EL (cell line): ENCODE results near the gene CNTNAP3B.
"Not testable (repeated sequence)": the region's sequence is repeated elsewhere in the genome, so short reads cannot be mapped to it uniquely, and the experiment has no call there.

Source experiments
- DNase-seq: peaks from one replicate; pipeline ENCODE4 v3.0.0-alpha.2; 2016

CNTNAP3B gene

DNA sequence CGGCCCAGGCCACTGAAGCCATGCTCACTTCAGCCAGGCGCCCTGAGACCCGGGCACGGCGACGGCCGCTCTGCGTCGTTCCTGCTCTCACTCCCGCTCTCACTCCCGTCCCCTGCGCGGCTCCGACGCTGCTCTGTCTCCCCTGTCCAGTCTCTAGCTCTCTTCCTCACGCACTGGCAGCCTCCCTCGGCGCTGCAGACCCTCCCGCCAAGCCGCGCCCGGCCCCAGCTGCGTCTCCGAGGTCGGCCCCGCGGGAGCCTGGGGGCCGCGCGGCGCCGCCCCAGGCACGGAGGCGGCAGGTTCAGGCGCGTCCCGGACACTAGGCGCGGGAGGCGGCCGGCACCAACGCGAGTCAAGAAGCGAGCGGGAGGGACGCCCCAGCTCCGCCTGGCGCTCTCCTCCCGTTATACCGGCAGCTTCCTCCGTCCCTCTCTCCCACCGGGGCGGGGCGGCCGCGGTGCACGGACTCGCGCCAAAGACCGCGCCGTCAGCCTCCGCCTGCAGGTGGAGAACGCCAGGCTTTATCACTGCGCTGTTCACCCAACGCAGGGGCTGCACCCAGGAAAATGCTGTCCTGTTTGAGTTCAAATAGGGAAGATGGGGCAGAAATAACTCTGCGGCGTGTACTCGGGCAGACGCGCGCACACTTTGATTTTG, at the start of gene CNTNAP3B:
CNTNAP3B (minus strand) TSS at position 354 of the 657 bp plus-strand sequence; CDS start at position 22, 332 bp downstream.
- DNase-seq = not testable (repeated sequence)

DNA sequence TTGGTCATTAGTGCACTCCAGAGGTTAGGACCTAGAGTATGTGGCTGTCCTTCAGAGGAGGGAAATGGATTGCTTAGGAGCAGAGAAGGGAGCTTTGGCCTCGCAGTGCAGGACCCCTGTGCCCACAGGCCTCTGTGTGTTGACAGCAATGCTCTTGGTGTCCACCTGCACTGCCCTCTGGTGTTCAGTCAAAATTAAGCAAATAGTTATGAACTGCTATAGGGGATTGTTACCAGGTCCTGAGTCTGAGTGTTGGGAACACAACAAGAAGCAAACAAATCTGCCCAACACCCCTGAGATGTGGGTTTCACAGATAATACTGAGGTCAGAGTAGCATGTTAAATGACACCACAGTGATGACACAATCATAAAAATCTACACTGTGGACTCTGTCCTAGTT, 31.1 kb upstream of the CNTNAP3B start:
- DNase-seq = not testable (repeated sequence)

DNA sequence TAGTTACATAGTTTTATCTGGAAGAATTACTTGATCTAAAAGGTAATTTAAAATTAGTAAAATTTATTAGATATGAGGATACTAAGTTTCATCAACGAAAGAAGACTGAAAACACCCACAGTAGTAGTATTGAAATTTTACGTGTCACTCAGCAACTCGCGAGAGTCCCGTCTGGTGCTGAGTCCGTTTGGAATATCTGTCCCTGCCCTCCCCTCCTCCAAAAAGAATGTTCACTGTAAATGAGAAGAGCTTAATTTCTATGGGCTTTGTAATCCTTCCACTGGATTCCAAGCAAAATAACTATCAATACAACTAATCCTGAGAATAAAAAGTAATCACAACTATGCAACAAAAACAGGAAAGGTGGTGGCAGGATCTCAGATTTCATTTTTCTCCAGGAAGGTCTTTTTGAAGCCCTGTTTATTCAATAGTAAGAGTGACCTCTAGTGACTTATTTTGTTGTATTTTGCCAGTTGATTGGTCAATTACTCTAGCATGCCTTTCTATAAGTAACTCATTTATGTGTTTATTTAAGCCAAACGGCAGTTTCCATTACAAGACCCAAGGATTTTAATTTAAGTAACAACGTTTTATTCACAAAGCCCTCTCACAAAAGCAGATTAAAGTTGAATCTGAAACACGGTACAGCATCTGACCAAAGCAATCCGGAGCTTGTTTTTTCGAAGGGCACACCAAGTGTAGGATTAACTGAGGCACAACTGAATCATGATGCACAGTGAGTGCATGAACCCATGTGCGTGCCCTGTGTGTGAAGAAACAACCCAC, 2.0 kb downstream of the CNTNAP3B start:
- not testable (repeated sequence) for DNase-seq

DNA sequence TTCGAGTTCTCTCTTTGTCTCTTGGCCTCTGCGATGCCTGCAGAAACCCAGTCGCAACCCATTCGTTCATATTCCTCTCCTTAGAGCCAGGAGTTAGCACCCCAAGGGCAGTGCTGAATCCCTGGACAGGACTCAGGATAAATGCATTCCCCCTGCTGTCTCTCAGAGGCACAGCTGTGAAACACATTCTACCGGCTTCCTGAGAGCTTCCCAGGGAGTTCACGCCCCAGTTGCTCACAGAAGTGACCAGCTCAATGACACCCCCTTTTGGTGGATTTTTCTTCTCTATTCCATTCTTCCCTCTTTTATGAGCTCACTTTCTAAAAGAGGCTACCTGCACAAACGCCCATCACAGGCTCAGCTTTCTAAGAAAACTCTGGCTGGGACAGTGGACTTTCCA, 8.2 kb downstream of the CNTNAP3B start:
- not testable (repeated sequence) for DNase-seq

DNA sequence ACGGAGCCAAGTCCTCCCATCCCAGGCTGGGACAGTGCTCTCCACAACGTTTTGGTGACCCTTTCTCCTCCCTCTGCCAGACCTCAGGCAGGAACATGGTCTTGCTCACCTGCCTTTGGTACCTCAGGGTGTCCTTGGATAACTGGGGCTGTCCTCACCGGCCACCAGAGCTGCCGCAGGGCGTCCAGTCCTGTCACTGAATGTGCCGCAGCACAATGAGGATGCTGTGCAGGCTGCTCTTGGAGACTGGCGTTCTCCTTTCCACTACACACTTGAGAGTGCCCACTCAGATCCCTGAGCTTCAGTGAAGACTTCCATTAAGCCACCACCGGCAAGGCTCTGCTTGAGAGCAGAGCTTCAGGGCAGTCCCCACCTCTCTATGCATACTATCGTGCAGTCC, 33.3 kb downstream of the CNTNAP3B start:
- not testable (repeated sequence) for DNase-seq

DNA sequence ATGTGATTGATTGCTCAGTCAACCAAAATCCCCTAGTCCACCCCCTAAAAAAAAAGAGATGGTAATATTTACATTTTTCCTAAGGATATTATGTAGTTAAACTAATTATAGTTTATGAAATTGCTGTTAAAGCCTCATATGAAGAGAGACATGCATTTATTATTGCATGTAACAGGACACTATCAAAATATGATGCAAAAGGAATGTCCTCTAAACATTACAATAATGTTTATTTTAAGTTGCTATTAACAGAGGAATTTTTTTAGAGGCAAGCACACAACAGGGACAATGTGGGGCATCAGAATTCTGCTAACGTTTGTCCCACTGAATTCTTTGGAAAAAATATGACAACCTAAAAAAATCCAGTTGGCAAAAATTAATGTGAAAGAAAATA, 44.7 kb downstream of the CNTNAP3B start:
- DNase-seq = not testable (repeated sequence)

DNA sequence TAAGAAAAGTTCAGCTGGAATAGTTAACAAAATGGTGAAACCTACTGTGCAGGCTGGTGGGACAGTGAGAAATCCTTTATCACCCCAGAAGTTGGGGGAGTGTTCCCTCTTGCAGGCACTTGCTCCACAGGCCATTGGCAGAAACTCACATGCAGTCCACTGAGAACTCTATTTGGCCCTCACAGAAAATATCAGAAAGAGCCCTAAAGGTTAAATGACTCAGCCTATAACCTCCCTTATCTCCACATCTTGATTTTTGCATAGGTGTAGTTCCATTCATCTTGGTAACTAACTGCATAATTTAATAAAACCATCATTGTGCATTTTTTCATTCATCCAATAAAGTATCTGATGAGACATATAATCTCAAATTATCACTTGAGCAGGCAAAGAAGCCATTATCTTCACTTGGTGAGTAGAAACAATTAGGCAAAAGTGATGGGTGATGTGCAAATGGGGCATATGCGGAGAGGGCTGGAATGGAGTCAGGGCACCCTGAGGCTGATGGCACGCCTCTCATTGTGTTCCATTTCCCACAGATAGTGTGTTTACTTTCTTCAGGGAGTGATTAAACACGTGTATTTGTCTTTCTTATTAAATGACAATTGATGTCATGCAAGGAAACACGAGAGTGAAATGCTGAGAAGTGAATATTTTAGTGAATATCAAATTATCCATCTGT, 45.2 kb downstream of the CNTNAP3B start:
- DNase-seq = not testable (repeated sequence)

DNA sequence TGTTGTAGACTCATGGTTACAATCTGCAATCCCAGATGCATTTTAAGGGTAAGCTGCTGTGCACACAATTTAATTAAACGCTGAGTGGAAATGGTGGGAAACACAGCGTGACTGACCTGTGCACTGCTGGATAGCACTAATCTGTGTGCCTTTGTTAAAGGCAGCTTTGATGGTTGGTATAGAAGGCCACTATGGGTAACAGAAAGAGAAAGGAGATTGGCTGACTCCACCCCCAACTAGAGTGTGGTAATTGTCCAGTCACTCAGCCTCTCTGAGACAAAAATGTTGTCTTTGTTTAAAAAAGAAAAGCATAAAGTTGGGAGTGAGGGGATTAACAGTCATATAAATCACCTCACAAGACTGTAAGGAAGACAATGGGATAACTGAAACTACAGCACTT, 48.9 kb downstream of the CNTNAP3B start:
- not testable (repeated sequence) for DNase-seq

DNA sequence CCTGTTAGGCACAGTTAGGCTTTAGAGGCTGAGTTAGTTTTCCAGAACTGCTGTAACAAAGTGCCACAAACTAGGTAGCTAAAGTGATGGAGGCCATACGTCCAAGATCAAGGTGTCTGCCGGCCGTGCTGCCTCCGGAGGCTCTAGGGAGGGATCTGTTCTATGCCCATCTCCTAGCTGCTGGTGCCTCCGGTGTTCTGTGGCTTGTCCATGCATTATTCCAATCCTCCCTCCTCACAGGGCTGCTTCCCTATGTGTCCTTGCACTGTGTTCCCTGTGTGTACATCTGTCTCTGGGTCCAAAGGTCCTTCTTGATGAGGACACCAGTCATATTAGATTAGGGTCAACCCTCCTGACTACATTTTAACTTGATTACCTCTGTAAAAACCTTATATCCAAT, 54.4 kb downstream of the CNTNAP3B start:
- DNase-seq = not testable (repeated sequence)

DNA sequence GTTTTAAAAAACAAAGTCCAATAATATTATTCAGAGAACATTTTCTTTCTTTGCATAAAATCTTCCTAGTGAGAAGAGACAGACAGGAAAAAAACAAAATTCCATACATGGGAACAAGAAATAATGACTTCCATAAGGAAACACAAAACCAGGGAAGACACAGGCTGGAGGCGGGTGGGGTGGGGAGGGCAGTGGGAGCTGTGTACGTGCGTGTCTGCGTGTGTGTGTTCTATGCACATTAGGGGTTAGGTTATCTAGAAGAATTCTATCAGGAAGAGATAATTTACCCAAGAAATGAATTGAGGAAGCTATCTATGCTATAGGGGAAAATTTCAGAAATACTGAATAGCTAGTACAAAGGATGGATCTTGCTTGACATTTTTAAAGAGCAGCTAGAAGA, 58.2 kb downstream of the CNTNAP3B start:
- DNase-seq = not testable (repeated sequence)

DNA sequence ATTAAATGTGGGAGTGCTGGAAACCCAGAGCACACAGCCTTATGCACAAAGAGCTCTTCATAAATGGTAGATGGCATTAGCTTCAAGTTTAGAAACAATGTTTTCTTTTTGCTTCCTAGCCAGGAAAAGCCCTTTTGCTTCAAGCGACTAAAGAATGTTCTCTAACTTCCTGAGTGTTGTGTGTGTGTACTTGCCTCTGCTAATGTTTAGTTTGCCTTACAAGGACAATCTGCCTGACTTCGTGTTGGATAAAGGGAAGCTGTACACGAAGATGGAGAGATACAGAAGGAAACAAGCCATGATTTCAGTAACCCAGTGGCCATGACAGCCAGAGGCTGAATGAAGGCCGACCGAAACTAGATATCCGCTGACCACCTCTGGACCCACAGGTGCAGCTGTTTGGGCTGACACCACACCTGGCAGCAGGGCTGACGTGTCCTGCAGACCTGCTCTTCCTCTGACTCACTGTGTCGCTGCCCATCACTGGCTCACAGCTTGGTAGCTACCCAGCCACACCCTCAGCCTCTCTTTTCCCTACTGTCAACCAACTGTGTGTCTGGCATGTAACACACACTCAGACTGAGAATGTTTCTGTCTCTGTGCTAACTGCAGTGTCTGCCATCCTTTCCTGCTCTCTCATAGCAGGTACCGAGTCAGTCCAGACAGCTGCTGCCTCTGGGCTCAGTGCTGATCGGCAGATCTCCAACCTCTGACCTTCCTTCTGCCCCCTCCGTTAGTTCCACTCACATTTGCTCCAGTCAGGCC, 59.0 kb downstream of the CNTNAP3B start:
- not testable (repeated sequence) for DNase-seq

DNA sequence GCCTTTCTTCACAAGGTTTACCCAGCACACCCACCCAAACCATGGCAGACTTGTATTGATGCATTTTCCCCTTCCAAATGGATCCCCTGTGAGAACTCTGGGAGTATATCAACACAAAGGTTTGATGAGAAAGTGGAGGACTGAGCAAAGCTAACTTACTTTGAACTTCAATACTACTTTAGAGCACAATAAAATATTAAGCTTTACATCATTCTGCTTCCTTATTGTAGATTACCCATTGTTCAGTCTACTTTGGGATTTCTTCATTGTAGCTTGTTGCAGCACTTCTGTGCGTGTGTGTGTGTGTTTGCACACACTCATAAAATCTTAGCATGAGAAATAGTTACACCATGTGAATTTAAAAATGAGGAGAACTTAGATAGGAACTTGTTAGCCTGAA, 75.4 kb downstream of the CNTNAP3B start:
- not testable (repeated sequence) for DNase-seq

DNA sequence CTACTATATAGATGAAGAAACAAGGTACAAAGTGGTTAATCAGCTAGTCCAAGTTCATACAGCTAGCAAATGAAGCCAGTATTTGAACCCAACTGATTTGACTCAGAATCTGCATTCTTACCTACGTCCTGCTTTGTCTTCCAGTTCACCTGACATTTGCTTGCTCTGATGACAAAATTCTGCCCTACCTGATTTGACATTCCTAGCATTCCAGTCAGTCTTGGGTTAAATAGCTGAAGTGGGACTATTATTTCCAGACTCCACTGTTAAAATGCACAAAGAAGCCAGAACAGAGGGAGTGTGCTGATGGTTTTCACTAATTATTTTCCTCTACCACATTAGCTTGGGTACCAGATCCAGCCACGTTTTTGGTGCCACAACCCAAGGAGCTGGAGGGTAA, 78.5 kb downstream of the CNTNAP3B start:
- DNase-seq = not testable (repeated sequence)

DNA sequence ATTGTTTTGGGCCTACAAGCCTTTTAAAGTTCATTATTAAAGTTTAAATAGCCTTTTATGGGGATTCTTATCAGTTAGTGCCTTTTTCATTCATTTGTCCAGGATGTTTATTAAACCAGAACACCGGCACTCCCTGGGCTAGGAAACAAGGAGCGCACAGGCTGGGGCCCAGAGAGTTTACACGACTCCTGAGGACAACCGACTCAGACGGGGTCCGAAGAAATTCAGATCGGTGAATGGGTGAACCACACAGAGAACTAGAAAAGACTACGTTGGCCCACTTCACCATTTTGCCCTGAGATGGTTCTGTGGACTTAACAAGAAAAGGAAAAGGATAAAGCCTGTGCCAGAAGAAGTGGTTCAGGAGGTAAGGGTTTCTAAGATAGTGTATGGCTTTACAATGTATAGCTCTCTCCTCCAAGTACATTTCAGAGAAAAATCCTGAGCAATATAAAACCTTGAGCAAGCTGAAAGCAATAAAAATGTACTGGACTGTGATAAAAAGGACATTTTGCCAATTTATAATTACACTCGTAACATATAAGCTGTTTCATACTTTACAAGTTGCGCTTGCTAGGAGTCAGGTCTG, 84.7 kb downstream of the CNTNAP3B start:
- not testable (repeated sequence) for DNase-seq

DNA sequence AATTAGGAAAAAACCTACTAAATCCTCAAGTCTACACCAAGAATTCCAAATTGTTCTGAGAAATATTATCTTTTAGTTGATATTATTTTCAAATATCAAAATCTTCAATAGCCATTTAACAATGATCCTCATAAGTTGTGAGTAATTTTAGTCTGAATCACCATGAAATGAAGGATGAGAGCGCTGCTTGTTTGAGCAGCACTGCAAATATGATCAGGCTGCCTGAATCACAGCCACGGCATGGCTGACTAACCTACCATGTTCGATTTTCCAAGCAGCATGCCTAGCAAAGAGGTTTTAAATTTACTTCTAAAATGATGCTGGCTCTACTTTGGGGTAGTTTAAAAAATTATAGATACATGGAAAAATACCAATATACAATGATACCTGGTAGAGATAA, 95.7 kb downstream of the CNTNAP3B start:
- DNase-seq = not testable (repeated sequence)

DNA sequence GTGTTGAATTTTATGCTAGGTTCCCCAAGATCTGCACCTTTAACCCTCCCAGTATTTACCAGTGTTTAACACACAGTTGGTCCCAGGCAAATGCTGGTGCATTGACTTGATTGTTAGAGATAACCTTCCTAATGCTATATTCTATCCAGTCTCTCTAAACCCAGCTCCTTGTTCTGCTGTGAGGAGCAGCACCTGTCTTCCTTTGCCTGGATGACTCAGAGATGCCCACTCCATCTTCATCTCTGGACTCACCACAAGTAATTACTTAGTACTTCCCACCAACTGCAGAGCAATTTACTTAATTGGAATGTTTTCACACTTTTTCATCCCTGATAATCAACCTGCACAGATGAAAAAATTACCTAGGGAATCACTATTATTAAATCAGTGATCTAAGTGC, 108.6 kb downstream of the CNTNAP3B start:
- not testable (repeated sequence) for DNase-seq

DNA sequence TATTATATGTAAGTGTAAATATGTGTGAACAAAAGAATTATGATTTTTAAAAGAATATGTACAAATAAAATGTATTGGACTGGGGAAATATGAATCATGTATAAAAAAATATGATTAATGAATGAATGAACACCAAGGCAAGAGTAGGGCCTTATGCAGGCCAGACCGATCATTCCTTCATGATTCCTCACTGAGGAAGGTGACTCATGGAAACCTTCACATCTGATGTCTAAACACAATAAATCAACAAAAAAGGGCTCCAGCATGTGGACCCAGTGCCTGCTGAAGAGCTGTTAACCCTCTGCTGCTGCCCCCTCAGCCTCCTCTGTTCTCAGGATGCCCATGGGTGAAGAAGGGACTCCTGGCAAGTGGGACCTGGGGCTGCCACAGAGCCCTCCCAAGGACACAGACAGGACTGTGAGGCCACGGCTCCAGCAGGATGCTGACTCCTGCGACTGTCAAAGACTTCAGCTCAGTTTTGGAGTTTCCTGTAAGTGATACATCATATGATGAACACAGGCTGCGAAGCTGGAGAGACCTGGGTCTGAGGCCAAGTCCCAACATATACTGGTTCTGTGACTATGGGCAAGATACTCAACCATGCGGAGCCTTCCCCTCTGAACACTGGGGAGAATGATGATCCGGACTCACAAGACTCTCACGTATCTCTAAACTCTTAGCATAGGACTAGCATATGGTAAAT, 110.9 kb downstream of the CNTNAP3B start:
- DNase-seq = not testable (repeated sequence)

DNA sequence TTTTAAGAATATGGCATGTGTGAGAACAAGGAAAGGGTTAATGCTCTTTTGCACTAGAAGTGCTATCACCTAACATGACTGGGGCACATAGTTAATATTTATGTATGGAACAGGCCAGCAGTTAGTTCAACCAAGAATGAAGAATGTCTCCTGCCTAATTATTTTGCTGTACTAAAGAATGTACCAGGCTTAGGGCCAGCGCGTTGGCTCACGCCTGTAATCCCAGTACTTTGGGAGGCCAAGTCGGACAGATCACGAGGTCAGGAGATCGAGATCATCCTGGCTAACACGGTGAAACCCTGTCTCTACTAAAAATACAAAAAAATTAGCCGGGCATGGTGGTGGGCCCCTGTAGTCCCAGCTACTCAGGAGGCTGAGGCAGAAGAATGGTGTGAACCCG, 114.9 kb downstream of the CNTNAP3B start:
- not testable (repeated sequence) for DNase-seq

DNA sequence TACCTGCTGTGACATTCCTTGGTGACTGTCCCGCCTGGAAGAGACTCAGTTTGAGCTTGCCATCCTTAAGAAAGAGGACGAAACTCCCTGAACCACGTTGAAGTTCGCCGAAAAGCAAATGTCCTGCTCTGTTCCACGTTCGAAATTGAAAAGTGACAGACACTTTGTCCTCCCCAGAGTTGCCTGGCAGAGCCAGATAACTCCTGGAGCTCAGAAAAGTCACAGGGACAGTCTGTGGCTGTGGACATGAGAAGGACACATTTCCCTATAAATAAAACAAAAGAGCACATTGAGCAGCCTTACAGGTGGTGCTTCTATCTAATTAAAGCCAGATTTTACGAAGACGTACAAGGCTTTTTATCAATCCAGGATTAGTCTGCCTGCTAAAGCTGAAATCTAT, 137.6 kb downstream of the CNTNAP3B start:
- DNase-seq = not testable (repeated sequence)

DNA sequence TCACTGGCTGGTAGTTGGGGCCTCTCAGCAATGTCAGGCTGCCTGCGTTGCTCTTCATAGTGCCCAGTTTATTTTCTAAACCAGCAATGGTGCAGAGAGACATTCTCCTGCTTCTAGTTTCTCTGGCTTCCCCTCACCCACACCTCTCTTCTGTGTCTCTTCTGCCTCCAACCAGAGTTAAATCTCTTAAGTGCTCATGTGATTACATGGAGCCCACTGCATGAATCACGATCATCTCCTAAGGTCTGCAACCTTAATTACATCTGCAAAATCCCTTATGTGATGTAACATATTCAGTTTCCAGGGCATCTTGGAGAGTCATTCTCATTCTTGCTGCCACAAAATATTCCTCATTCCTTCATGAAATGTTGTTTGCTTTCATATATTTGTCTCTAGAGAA, 149.0 kb downstream of the CNTNAP3B start:
- not testable (repeated sequence) for DNase-seq

DNA sequence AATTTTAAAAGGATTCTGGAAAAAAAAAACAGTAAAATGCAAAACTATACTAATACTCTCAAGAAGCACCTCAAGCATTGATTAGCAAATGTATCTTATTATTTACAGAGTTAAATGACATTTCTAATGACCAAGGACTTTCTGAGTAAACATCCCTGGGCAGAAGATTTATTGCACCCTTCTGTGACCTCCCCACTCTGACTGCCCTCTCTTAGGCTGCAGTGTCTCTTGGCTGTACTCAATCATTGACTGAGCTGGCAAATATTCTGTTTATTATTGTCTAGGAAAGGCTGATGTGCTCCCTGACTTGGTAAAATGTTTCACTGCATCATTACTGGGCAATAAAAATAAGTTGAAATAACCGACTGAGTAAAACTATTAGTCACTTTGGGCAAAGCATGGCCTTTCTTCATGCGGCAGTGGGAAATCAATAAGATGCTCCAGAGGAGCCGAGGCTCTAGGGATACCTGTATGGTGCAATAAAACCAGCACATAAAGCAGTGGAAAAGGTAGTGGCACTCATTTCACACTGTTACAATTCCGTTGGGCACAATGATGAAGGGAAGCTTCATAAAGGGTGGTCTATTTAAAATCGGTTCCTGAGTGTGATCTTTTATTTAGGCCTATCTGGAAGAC, 151.1 kb downstream of the CNTNAP3B start:
- not testable (repeated sequence) for DNase-seq
